ENCODE results near the gene TENT4B.

Gene TENT4B

GRCh38 chr16:50274326-50275097 is 121.4 kb downstream of the TENT4B start:
- peak overlapping the region; percentile 77 for H3K27ac ChIP-seq (ENCODE audit: low read depth, low read length)
- H3K4me2 ChIP-seq (ENCODE audit: low read length), result peak overlapping the region; percentile 83
- peaks cover 30% of the 10 kb centered on the region for H3K79me2 ChIP-seq (ENCODE audit: control insufficient read depth, low read length)

GRCh38 chr16:50275098-50275415 is 122.0 kb downstream of the TENT4B start:
- peak overlapping the region; percentile 83 for H3K4me2 ChIP-seq (ENCODE audit: low read length)
- H3K36me3 ChIP-seq (ENCODE audit: control insufficient read depth, low read length), result no peaks in the 10 kb centered on the region
- H3K9me2 ChIP-seq (replicated peaks; ENCODE audit: control insufficient read depth, low read length), result no peaks in the 10 kb centered on the region
- peaks cover 13% of the 10 kb centered on the region; the same call in 1 of the 2 replicates for H3F3A ChIP-seq (ENCODE audit: control insufficient read depth, insufficient read depth)
- H3K27me3 ChIP-seq (ENCODE audit: control insufficient read depth, low read length), result no peaks in the 10 kb centered on the region
- H3K79me2 ChIP-seq (ENCODE audit: control insufficient read depth, low read length), result peaks cover 35% of the 10 kb centered on the region
- peaks cover 63% of the 10 kb centered on the region for H3K4me1 ChIP-seq (ENCODE audit: control insufficient read depth, low read length)
- H4K20me1 ChIP-seq (ENCODE audit: control insufficient read depth, insufficient read depth, low read depth, low read length), result no peaks in the 10 kb centered on the region
- H3K9me3 ChIP-seq (ENCODE audit: control insufficient read depth, insufficient read depth, low read length), result no peaks in the 10 kb centered on the region
- peak overlapping the region; percentile 77 for H3K27ac ChIP-seq (ENCODE audit: low read depth, low read length)
- peak overlapping the region; percentile 83 for H3K4me3 ChIP-seq (ENCODE audit: low read length)
- no peak for TF ChIP-seq EZH2phosphoT487 (IDR thresholded peaks at IDR 0.05; ENCODE audit: borderline replicate concordance, low read length)
- TF ChIP-seq, protein P1, sequence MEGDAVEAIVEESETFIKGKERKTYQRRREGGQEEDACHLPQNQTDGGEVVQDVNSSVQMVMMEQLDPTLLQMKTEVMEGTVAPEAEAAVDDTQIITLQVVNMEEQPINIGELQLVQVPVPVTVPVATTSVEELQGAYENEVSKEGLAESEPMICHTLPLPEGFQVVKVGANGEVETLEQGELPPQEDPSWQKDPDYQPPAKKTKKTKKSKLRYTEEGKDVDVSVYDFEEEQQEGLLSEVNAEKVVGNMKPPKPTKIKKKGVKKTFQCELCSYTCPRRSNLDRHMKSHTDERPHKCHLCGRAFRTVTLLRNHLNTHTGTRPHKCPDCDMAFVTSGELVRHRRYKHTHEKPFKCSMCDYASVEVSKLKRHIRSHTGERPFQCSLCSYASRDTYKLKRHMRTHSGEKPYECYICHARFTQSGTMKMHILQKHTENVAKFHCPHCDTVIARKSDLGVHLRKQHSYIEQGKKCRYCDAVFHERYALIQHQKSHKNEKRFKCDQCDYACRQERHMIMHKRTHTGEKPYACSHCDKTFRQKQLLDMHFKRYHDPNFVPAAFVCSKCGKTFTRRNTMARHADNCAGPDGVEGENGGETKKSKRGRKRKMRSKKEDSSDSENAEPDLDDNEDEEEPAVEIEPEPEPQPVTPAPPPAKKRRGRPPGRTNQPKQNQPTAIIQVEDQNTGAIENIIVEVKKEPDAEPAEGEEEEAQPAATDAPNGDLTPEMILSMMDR (IDR thresholded peaks at IDR 0.05; ENCODE audit: low read depth, low read length, poor library complexity, severe bottlenecking), result peak; percentile 16

More at GRCh38 chr16:50274326-50275097, 121.4 kb downstream of the TENT4B start:
- Histone ChIP-seq H3K9me2 (replicated peaks; ENCODE audit: control insufficient read depth, low read length) (no peaks in the 10 kb centered on the region), H4K20me1 (ENCODE audit: control insufficient read depth, insufficient read depth, low read depth, low read length) (no peaks in the 10 kb centered on the region), H3F3A (ENCODE audit: control insufficient read depth, insufficient read depth) (peaks cover 11% of the 10 kb centered on the region; the same call in 1 of the 2 replicates), H3K4me1 (ENCODE audit: control insufficient read depth, low read length) (peaks cover 57% of the 10 kb centered on the region), H3K36me3 (ENCODE audit: control insufficient read depth, low read length) (no peaks in the 10 kb centered on the region), H3K4me3 (ENCODE audit: low read length) (peak overlapping the region; percentile 83), H3K27me3 (ENCODE audit: control insufficient read depth, low read length) (no peaks in the 10 kb centered on the region), H3K9me3 (ENCODE audit: control insufficient read depth, insufficient read depth, low read length) (no peaks in the 10 kb centered on the region)
- no peak for TF ChIP-seq EZH2phosphoT487 (IDR thresholded peaks at IDR 0.05; ENCODE audit: borderline replicate concordance, low read length)
- TF ChIP-seq, protein P1 (IDR thresholded peaks at IDR 0.05; ENCODE audit: low read depth, low read length, poor library complexity, severe bottlenecking), result peak; percentile 41

DNA sequence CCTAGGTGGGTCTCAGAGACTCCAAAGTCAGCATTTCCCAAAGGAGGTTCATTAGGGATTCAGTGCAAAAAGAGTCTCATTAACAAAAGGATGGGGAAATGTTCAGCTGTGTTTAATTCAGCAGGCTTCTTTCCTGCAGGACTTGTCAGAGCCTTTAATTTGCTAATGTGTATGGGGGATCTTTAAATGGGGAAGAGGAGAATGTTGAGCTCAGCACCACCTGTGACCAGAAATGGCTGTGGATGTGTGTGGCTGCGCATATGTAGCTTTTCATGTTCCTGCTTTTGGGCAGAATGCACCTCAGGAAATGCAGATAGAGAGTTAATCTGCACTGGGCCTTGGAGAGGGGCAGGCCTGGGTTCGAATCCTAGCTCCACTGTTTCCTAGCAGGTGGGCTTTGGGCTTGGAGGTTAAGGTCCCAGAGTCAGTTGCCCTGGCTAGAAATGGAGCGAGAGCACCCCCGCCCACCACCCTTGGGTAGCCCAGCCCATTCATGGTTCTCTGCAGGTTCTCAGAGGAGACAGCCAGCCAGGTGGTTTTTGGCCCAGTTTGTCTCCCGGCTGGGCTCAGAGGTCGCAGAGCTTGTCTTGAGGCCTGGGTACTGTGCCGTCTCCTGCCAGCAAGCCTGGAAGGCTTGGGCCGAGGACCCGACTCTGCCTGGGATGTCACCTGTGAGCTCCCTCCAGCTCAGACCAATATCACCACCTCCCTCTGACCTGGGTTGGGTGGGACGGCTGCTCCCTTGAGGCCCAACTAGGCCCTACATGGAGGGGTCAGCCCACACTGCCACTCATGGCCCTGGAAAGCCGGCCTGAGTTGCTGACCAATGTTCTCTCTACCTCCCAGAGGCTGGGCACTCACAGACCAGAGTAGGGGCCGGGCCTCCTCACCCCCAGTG is 122.6 kb downstream of the TENT4B start:
- Histone ChIP-seq H3K27ac (ENCODE audit: low read depth, low read length) (peak overlapping the region; percentile 77), H3K4me1 (ENCODE audit: control insufficient read depth, low read length) (peaks cover 69% of the 10 kb centered on the region), H3K79me2 (ENCODE audit: control insufficient read depth, low read length) (peaks cover 39% of the 10 kb centered on the region), H3K9me3 (ENCODE audit: control insufficient read depth, insufficient read depth, low read length) (no peaks in the 10 kb centered on the region), H3K4me3 (ENCODE audit: low read length) (peak overlapping the region; percentile 83), H4K20me1 (ENCODE audit: control insufficient read depth, insufficient read depth, low read depth, low read length) (no peaks in the 10 kb centered on the region), H3K36me3 (ENCODE audit: control insufficient read depth, low read length) (no peaks in the 10 kb centered on the region), H3F3A (ENCODE audit: control insufficient read depth, insufficient read depth) (peaks cover 20% of the 10 kb centered on the region; the same call in 1 of the 2 replicates), H3K4me2 (ENCODE audit: low read length) (peak overlapping the region; percentile 83), H3K27me3 (ENCODE audit: control insufficient read depth, low read length) (no peaks in the 10 kb centered on the region), H3K9me2 (replicated peaks; ENCODE audit: control insufficient read depth, low read length) (no peaks in the 10 kb centered on the region)
- TF ChIP-seq EZH2phosphoT487 (IDR thresholded peaks at IDR 0.05; ENCODE audit: borderline replicate concordance, low read length), result no peak
- TF ChIP-seq, protein P1 (IDR thresholded peaks at IDR 0.05; ENCODE audit: low read depth, low read length, poor library complexity, severe bottlenecking), result no peak
